ENCODE measurements around the gene ARHGAP28. TPM values are rescaled to one million over a fixed set of nuclear protein-coding genes. Genes with fewer than 3 reads are reported as not detected.

Gene ARHGAP28
- total and polyA plus RNA-seq, 10 of the 15 experiments (the other 5 are each of a cell fraction or from before 2014, with no cell fraction given), result not detected

DNA sequence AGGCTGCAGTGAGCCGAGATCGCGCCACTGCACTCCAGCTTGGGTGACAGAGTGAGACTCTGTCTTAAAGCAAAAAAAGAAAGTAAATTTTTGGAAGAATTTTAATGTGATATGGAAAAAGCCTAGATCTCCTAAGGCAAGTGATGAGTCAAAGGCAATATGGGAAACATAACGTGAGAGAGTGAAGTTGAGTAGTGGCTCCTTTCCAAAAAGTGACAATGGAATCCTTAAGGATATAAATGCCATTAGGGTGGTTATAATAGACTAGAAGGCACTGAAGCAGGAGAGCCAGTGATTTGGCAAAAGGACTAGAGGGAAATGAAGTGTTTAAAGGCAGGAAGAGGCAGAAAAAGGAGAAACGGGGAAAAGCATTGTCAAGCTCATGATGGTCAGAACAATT, 25.6 kb downstream of the ARHGAP28 start:
- ATAC-seq (no peak), FAIRE-seq (no peak), DNase-seq (ENCODE audit: low read depth, low spot score) (no peak)
- no peaks in the 10 kb centered on the region for H3K27me3 ChIP-seq (replicated peaks in 1 of 2; ENCODE audit: control insufficient read depth in 2 of 2, insufficient read depth in 2 of 2, low read length in 1 of 2)
- intact Hi-C loops (cut with micrococcal nuclease; ENCODE audit: unreplicated experiment), result no loop called here
- H2AFZ ChIP-seq (ENCODE audit: control insufficient read depth, low read depth, low read length), result no peak overlapping the region
- no peak for TF ChIP-seq RUNX3 (IDR thresholded peaks at IDR 0.05; ENCODE audit: low read length)
- TF ChIP-seq IRF3 (IDR thresholded peaks at IDR 0.05), result no peak
- TF ChIP-seq NR2F1 (conservative IDR thresholded peaks at IDR 0.05), result no peak
- no peak for TF ChIP-seq EED (IDR thresholded peaks at IDR 0.05; ENCODE audit: low read depth)
- no peak for TF ChIP-seq PAX8 (IDR thresholded peaks at IDR 0.05)
- TF ChIP-seq ELK1 (IDR thresholded peaks at IDR 0.05; ENCODE audit: low read depth, low read length), result no peak
- no peak for TF ChIP-seq ZBTB4 (CRISPR knock-in tag; IDR thresholded peaks at IDR 0.05)
- no peak for TF ChIP-seq EGR1 (IDR thresholded peaks at IDR 0.05; ENCODE audit: borderline replicate concordance in 1 of 2, low read depth in 2 of 2, low read length in 2 of 2)
- no peaks in the 10 kb centered on the region for H3K36me3 ChIP-seq (ENCODE audit: control insufficient read depth in 2 of 2, insufficient read depth in 2 of 2, low read length in 1 of 2)
- H3K9ac ChIP-seq (ENCODE audit: control insufficient read depth, insufficient read depth, low read length), result no peak overlapping the region
- in situ Hi-C loops (cut with MboI), result no loop called here
- WGBS (ENCODE audit: insufficient coverage, insufficient replicate concordance, low lambda C conversion rate, missing lambda C conversion rate), result 43% methylated on average over 5 of the region's 5 CpGs
- H3K4me3 ChIP-seq, result no peak overlapping the region
- BruUV-seq (replicated peaks), result no TSS peak
- H3K9me3 ChIP-seq (replicated peaks; ENCODE audit: control insufficient read depth, insufficient read depth, low read length), result no peaks in the 10 kb centered on the region
- no peak overlapping the region for H3K27ac ChIP-seq (ENCODE audit: control insufficient read depth, insufficient read depth)
- SMC1A ChIA-PET (ENCODE audit: uncharacterized antibody, unreplicated experiment), result no interaction called here
- RAD21 ChIA-PET (ENCODE audit: unreplicated experiment), result no interaction called here
- no peaks in the 10 kb centered on the region for H3K79me2 ChIP-seq (ENCODE audit: control insufficient read depth, insufficient read depth, low read length)
- H3K4me2 ChIP-seq (ENCODE audit: control insufficient read depth, insufficient read depth), result no peak overlapping the region
- POLR2A ChIA-PET, result no interaction called here
- CTCF ChIA-PET, result no interaction called here
- no peaks in the 10 kb centered on the region for H4K20me1 ChIP-seq (ENCODE audit: control insufficient read depth, insufficient read depth)
- no peaks in the 10 kb centered on the region for H3K4me1 ChIP-seq (ENCODE audit: control insufficient read depth, insufficient read depth, low read length)
